Head of caudate nucleus (tissue), 42 donors: ENCODE data around the gene REC8.

Experiments used
- DNase-seq, 42 donors: peaks; one replicate each; pipeline versions ENCODE4 v3.0.0 to v3.0.0-alpha.2; 2020 to 2021; ENCODE audit warnings: mixed read lengths in 7 of 42
- intact Hi-C: fragments of 100-400 bp; cut with DNase I; formaldehyde crosslinking; loops from one replicate; pipeline ENCODE4 v1.15.0; 2022

Gene REC8

GRCh38 chr14:24137529-24138395 lies 34.1 kb upstream of the REC8 start:
- intact Hi-C loops, result no loop called here
- DNase-seq, result no peak

- no peak for DNase-seq
- intact Hi-C loops, result no loop called here
Observed at GRCh38 chr14:24138396-24139271, 33.2 kb upstream of the REC8 start.

GRCh38 chr14:24139272-24139934 lies 32.5 kb upstream of the REC8 start:
- DNase-seq, result no peak
- intact Hi-C loops, result no loop called here

GRCh38 chr14:24141097-24141880 lies 30.6 kb upstream of the REC8 start, which contains the start of gene EMC9:
TSS of gene EMC9 (minus strand) at chr14:24141591. CDS start at chr14:24141304, 287 bp downstream.
- intact Hi-C loops, result loop anchor here (2.0 kb wide), 1 partner anchor 26 kb away; the partner anchor contains the start of genes DCAF11 and NRL

GRCh38 chr14:24143511-24143910 lies 28.4 kb upstream of the REC8 start:
- no peak for DNase-seq
- intact Hi-C loops, result no loop called here

More at GRCh38 chr14:24141097-24141880, 30.6 kb upstream of the REC8 start, which contains the start of gene EMC9:
- DNase-seq, result peak; percentile 99 to 100 (median 100)

- intact Hi-C loops, result no loop called here
Observed at GRCh38 chr14:24144451-24144850, 27.4 kb upstream of the REC8 start.

GRCh38 chr14:24145219-24145618 lies 26.7 kb upstream of the REC8 start:
- intact Hi-C loops, result no loop called here
- DNase-seq, result no peak

More at GRCh38 chr14:24144451-24144850, 27.4 kb upstream of the REC8 start:
- no peak for DNase-seq

GRCh38 chr14:24145690-24146452 lies 26.0 kb upstream of the REC8 start:
- no peak for DNase-seq
- intact Hi-C loops, result no loop called here

- DNase-seq, result peak; percentile 57 to 93 (median 82)
- intact Hi-C loops, result no loop called here
Observed at GRCh38 chr14:24146453-24146977, 25.4 kb upstream of the REC8 start, which contains the start of gene PSME2. TSS of gene PSME2 (minus strand) at chr14:24146610. CDS start at chr14:24146581, 29 bp downstream.

- intact Hi-C loops, result no loop called here
- peak; percentile 93 to 99 (median 98) for DNase-seq
Observed at GRCh38 chr14:24146978-24147760, 24.7 kb upstream of the REC8 start, which contains the start of gene RNF31. TSS of gene RNF31 (plus strand) at chr14:24147498. CDS start at chr14:24147699, 201 bp downstream.

- DNase-seq, result peak in 1 of 42 donors; percentile 32
- intact Hi-C loops, result no loop called here
Observed at GRCh38 chr14:24147761-24148428, 24.0 kb upstream of the REC8 start.

GRCh38 chr14:24149302-24149969 lies 22.4 kb upstream of the REC8 start:
- intact Hi-C loops, result no loop called here
- no peak for DNase-seq

- DNase-seq, result no peak
- intact Hi-C loops, result no loop called here
Observed at GRCh38 chr14:24150061-24150460, 21.8 kb upstream of the REC8 start.

GRCh38 chr14:24150567-24150966 lies 21.3 kb upstream of the REC8 start:
- no peak for DNase-seq
- intact Hi-C loops, result no loop called here

- intact Hi-C loops, result no loop called here
- no peak for DNase-seq
Observed at GRCh38 chr14:24150993-24151392, 20.9 kb upstream of the REC8 start.
